ENCODE data around the gene TLK1.

TLK1 gene

GRCh38 chr2:171009386-171009785 is 151.3 kb downstream of the TLK1 start:
- no peak for TF ChIP-seq CTCF (IDR thresholded peaks at IDR 0.05; ENCODE audit: borderline replicate concordance, insufficient read depth, low read depth, low read length)
- H3K4me3 ChIP-seq (ENCODE audit: low read depth, low read length) = no peak overlapping the region

- no peak overlapping the region for H3K4me3 ChIP-seq (ENCODE audit: low read depth, low read length)
- no peak for TF ChIP-seq CTCF (IDR thresholded peaks at IDR 0.05; ENCODE audit: borderline replicate concordance, insufficient read depth, low read depth, low read length)
Measured at GRCh38 chr2:171008550-171009205, 152.0 kb downstream of the TLK1 start.

- no peak overlapping the region for H3K4me3 ChIP-seq (ENCODE audit: low read depth, low read length)
- no peak for TF ChIP-seq CTCF (IDR thresholded peaks at IDR 0.05; ENCODE audit: borderline replicate concordance, insufficient read depth, low read depth, low read length)
Measured at GRCh38 chr2:171004833-171005232, 155.9 kb downstream of the TLK1 start.

- no peak for TF ChIP-seq CTCF (IDR thresholded peaks at IDR 0.05; ENCODE audit: borderline replicate concordance, insufficient read depth, low read depth, low read length)
- no peak overlapping the region for H3K4me3 ChIP-seq (ENCODE audit: low read depth, low read length)
Measured at GRCh38 chr2:171004363-171004762, 156.3 kb downstream of the TLK1 start.

- no peak for TF ChIP-seq CTCF (IDR thresholded peaks at IDR 0.05; ENCODE audit: borderline replicate concordance, insufficient read depth, low read depth, low read length)
- H3K4me3 ChIP-seq (ENCODE audit: low read depth, low read length) = no peak overlapping the region
Measured at GRCh38 chr2:170999654-171000053, 161.0 kb downstream of the TLK1 start.

- no peak for TF ChIP-seq CTCF (IDR thresholded peaks at IDR 0.05; ENCODE audit: borderline replicate concordance, insufficient read depth, low read depth, low read length)
- no peak overlapping the region for H3K4me3 ChIP-seq (ENCODE audit: low read depth, low read length)
Measured at GRCh38 chr2:170997893-170998597, 162.6 kb downstream of the TLK1 start.

GRCh38 chr2:170996316-170996715 is 164.4 kb downstream of the TLK1 start:
- no peak for TF ChIP-seq CTCF (IDR thresholded peaks at IDR 0.05; ENCODE audit: borderline replicate concordance, insufficient read depth, low read depth, low read length)
- no peak overlapping the region for H3K4me3 ChIP-seq (ENCODE audit: low read depth, low read length)
